Suprapubic skin (tissue), 3 donors: ENCODE results near the gene THEM5.

Source experiments
- CTCF ChIP-seq, 2 donors: fragments of 200-600 bp in 1 of 2; fragments of 450-650 bp in 1 of 2; sonication (generic) in 1 of 2; IDR thresholded peaks; one replicate each; pipeline ENCODE4 v1.5.1; 2016 to 2019; ENCODE audit warnings: antibody characterized with exemption in 2 of 2, mild to moderate bottlenecking in 1 of 2, moderate library complexity in 1 of 2
- EP300 ChIP-seq: sonication (generic); formaldehyde crosslinking; IDR thresholded peaks from one replicate; pipeline ENCODE4 v1.6.1; 2017; ENCODE audit warnings: antibody characterized with exemption
- POLR2A ChIP-seq, 2 donors: fragments of 450-650 bp; IDR thresholded peaks; one replicate each; pipeline ENCODE4 v1.6.1; 2017; ENCODE audit warnings: antibody characterized with exemption in 2 of 2, mild to moderate bottlenecking in 2 of 2, moderate library complexity in 2 of 2

DNA sequence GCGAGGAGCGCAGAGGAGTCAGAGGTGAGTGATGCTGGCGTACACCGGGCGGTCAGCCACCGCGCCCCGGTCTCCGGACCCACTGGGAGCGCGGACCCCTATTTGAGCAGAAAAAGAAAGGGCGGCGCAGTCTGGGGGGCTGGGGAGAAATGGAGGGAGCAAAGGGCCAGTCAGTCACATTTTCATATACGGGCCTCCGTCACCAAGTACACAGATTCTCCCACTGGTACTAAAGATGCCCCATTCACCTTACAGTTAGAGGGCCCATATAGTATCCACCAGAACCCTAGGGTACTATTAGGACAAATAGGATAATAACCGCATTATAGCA is 14.5 kb downstream of the THEM5 start:
- TF ChIP-seq POLR2A (IDR thresholded peaks at IDR 0.05) (no peak), CTCF (IDR thresholded peaks at IDR 0.05) (no peak), EP300 (no peak)
